ACC112 (cell line): ENCODE measurements around the gene ATP8A1.
"Not testable (repeated sequence)": the region's sequence is repeated elsewhere in the genome, so short reads cannot be mapped to it uniquely, and the experiment has no call there.

Experiments used
- H2AFZ ChIP-seq: fragments of 200-600 bp; sonication (generic); one replicate; pipeline ENCODE4 v1.6.0; 2017; ENCODE audit warnings: antibody characterized with exemption, low read length; ENCODE audit not compliant: unreplicated experiment
- H3K27ac ChIP-seq: fragments of 200-600 bp; sonication (generic); 2 replicates; pipeline ENCODE4 v1.5.1; 2014; ENCODE audit warnings: low read depth, mild to moderate bottlenecking, antibody characterized with exemption, low read length, moderate library complexity
- H3K27me3 ChIP-seq: fragments of 200-600 bp; sonication (generic); 2 replicates; pipeline ENCODE4 v1.6.1; 2014; ENCODE audit warnings: mild to moderate bottlenecking, antibody characterized with exemption, low read length, moderate library complexity, mixed read lengths; ENCODE audit not compliant: insufficient read depth
- H3K36me3 ChIP-seq: fragments of 200-600 bp; sonication (generic); 2 replicates; pipeline ENCODE4 v1.6.1; 2016; ENCODE audit warnings: mild to moderate bottlenecking, antibody characterized with exemption, low read length, moderate library complexity, mixed read lengths; ENCODE audit not compliant: insufficient read depth
- H3K4me1 ChIP-seq: fragments of 200-600 bp; sonication (generic); one replicate; pipeline ENCODE4 v1.6.1; 2016; ENCODE audit warnings: low read length, mixed read lengths; ENCODE audit not compliant: insufficient read depth, unreplicated experiment, control insufficient read depth
- H3K4me3 ChIP-seq: fragments of 200-600 bp; sonication (generic); 2 replicates; pipeline ENCODE4 v1.5.1; 2014; ENCODE audit warnings: mild to moderate bottlenecking, low read depth, low read length
- H3K79me2 ChIP-seq: fragments of 200-600 bp; sonication (generic); one replicate; pipeline ENCODE4 v1.6.0; 2016; ENCODE audit warnings: low read length; ENCODE audit not compliant: control insufficient read depth, unreplicated experiment, insufficient read depth

Gene ATP8A1

DNA sequence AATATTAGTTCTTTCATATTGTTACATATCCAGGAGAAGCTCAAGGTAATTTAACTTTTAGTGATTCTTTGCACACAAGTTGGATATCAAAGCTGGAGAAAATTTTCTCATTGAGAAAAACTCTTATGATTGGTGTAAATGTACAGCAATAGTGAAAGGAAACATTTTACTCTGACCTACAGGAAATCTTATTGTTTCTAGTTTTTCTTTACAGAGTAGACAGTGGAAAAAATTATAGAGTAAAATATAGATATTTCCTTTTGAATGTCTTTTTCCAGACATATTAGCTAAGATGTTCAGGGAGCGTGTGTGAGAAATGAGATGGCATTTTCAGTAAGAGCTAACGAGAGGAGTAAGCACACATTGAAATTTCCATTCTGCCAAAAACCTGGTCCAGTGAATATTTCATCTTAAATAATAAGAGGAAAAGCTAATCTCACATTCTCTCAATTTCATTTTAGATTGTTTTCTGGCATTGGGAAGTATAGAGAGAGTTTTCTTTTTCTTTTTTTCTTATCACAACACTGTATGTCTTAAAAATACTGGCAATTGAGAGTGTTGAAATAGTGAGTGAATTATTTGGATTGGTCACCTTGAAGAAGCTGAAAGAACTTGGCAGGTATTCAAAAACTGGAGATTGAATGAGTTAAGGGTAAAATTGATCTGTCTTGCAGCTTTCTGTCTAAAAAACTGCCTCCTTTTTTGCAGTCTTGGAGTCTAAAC, 15.6 kb upstream of the ATP8A1 start:
- H3K79me2 ChIP-seq, result no peaks in the 10 kb centered on the region
- no peak overlapping the region for H3K4me3 ChIP-seq
- no peaks in the 10 kb centered on the region for H3K4me1 ChIP-seq
- no peak overlapping the region for H3K27ac ChIP-seq
- H3K27me3 ChIP-seq, result peaks cover 14% of the 10 kb centered on the region
- no peak overlapping the region for H2AFZ ChIP-seq
- no peaks in the 10 kb centered on the region for H3K36me3 ChIP-seq

DNA sequence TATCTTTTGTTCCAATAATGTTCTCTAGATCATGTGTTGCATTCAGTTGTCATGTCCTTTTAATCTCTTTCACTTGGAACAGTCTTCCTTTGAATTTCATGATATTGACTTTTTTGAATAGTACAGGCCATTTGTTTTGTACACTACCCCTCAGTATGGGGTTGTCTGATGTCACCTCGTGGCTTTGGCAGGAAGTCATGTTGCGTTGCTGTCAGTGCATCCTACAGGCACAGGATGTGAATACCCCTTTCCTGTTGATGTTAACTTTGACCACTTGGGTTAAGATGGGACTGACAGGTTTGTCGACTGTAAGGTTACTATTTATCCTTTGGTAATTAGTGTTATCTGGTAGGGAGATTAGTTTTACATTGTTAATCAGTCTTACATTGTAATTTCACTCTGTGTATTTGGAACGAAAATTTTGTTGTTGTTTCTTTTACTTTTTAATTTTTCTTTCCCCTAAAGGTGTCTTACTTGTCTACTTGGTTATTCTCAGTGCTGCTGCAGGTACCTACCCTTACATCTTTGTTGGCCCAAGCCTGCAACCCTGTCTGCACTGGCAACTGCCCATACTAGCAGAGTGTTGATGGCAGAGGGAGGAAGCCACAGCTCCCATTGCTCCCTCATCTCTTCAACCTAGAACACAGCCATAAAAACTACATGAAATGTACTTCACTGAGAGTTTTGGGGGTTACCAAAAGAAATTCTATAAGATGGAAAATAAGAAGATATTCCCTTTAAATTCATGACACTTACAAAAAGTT, 14.7 kb upstream of the ATP8A1 start:
- H3K4me3 ChIP-seq, result no peak overlapping the region
- no peaks in the 10 kb centered on the region for H3K4me1 ChIP-seq
- H3K79me2 ChIP-seq, result no peaks in the 10 kb centered on the region
- H3K36me3 ChIP-seq, result no peaks in the 10 kb centered on the region
- no peak overlapping the region for H2AFZ ChIP-seq
- no peak overlapping the region for H3K27ac ChIP-seq
- H3K27me3 ChIP-seq, result peaks cover 18% of the 10 kb centered on the region

- Histone ChIP-seq H3K4me1 (peaks cover 10% of the 10 kb centered on the region), H3K27ac (no peak overlapping the region), H3K79me2 (no peaks in the 10 kb centered on the region), H3K4me3 (no peak overlapping the region), H3K36me3 (no peaks in the 10 kb centered on the region), H3K27me3 (peaks cover 58% of the 10 kb centered on the region), H2AFZ (no peak overlapping the region)
Observed at GRCh38 chr4:42658261-42658660, 1.4 kb upstream of the ATP8A1 start.

DNA sequence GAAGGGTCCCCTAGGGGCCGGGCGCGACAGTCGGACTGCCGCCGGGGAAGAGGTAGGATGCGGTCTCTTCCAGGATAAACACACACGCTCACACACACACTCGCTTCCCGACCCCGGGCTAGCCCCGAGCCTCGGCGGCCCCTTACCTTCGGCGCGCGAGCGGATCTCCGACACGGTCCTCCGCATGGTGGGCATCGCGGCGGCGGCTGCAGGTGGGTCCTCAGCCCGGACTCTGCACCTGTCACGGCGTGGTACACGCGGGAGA, 294 bp downstream of the ATP8A1 start:
- H3K27ac ChIP-seq, result no peak overlapping the region

DNA sequence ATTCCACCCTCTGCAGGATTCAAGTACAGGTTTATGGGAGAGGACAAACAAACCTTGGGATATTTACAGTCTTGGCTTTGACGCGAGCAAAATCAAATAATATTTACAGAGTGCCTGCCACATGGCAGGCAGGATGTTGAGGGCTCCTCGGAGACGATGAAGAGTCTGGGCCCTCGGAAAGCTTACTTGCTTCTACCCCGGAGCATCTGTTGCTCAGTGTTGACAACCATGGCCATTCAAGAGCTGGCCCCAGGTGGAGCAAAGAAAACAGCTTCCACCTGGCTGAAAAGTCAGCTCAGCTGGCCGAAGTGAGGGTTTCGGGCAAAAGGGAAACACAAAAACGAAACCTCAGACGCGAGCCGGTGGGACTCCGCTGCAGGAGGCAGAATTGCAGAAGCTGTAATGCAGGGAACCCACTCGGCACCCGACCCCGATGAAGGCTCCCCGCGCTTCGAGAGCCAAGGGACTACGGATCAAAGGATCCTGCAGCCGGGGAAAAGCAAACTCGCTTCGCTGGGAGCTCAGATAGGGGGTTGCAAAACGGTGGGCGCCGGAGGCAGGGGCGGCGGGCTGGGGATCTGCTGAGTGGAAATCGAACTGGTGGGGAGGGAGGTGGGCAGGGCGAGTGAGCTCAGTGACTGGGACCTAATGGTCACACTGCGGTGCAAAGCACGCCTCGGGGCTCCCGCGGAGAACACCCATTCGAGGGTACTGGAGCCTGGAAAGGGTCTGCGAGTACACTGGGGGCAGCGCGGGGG, 805 bp downstream of the ATP8A1 start:
- Histone ChIP-seq H3K79me2 (no peaks in the 10 kb centered on the region), H2AFZ (peak overlapping the region; percentile 80), H3K4me1 (peaks cover 10% of the 10 kb centered on the region), H3K27me3 (peaks cover 58% of the 10 kb centered on the region), H3K27ac (no peak overlapping the region), H3K36me3 (no peaks in the 10 kb centered on the region), H3K4me3 (peak overlapping the region; percentile 74)

More for the DNA sequence above, 294 bp downstream of the ATP8A1 start:
- Histone ChIP-seq H3K4me1 (peaks cover 10% of the 10 kb centered on the region), H3K4me3 (peak overlapping the region; percentile 74), H2AFZ (peak overlapping the region; percentile 80), H3K79me2 (no peaks in the 10 kb centered on the region), H3K36me3 (no peaks in the 10 kb centered on the region), H3K27me3 (peaks cover 60% of the 10 kb centered on the region)

GRCh38 chr4:42655269-42655637, 1.7 kb downstream of the ATP8A1 start:
- H3K4me3 ChIP-seq, result 0 out of 2 replicates have a peak overlapping the region, but pooled peaks have one; percentile 74
- peaks cover 10% of the 10 kb centered on the region for H3K4me1 ChIP-seq
- no peaks in the 10 kb centered on the region for H3K79me2 ChIP-seq
- H3K27ac ChIP-seq, result no peak overlapping the region
- H3K36me3 ChIP-seq, result no peaks in the 10 kb centered on the region
- H2AFZ ChIP-seq, result no peak overlapping the region
- H3K27me3 ChIP-seq, result peaks cover 65% of the 10 kb centered on the region

GRCh38 chr4:42654631-42655268, 2.2 kb downstream of the ATP8A1 start:
- H3K27me3 ChIP-seq, result peaks cover 66% of the 10 kb centered on the region
- H3K4me3 ChIP-seq, result no peak overlapping the region
- no peak overlapping the region for H2AFZ ChIP-seq
- H3K36me3 ChIP-seq, result no peaks in the 10 kb centered on the region
- H3K27ac ChIP-seq, result no peak overlapping the region
- H3K79me2 ChIP-seq, result no peaks in the 10 kb centered on the region
- H3K4me1 ChIP-seq, result peaks cover 10% of the 10 kb centered on the region

GRCh38 chr4:42653626-42654560, 3.0 kb downstream of the ATP8A1 start:
- Histone ChIP-seq H3K27ac (no peak overlapping the region), H2AFZ (no peak overlapping the region), H3K36me3 (no peaks in the 10 kb centered on the region), H3K4me1 (peaks cover 10% of the 10 kb centered on the region), H3K27me3 (peaks cover 61% of the 10 kb centered on the region), H3K79me2 (no peaks in the 10 kb centered on the region), H3K4me3 (no peak overlapping the region)

DNA sequence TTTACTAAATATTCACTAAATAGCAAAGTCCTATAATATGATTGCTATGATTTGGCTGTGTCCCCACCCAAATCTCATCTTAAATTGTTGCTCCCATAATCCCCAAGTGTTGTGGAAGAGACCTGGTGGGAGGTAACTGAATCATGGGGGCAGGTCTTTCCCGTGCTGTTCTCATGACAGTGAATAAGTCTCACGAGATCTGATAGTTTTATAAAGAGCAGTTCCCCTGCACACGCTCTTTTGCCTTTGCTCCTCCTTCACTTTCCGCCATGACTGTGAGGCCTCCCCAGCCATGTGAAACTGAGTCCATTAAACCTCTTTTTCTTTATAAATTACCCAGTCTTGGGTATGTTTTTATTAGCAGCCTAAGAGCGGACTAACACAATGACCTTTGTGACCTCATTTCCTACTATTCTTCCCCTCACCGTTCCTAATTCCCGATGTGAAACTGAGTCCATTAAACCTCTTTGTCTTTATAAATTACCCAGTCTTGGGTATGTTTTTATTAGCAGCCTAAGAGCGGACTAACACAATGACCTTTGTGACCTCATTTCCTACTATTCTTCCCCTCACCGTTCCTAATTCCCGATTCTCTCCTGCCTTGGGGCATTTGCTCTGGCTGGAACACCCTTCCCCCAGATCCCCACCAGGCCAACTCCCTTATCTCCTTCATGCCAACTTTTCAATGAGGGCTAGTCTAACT, 4.2 kb downstream of the ATP8A1 start:
- not testable (repeated sequence) for H3K79me2 ChIP-seq, H3K27ac ChIP-seq, H2AFZ ChIP-seq, H3K36me3 ChIP-seq, H3K4me3 ChIP-seq, H3K4me1 ChIP-seq
- peaks cover 59% of the 10 kb centered on the region for H3K27me3 ChIP-seq
